Heart left ventricle (tissue), 16 donors: ENCODE measurements around the gene GPR68. TPM values are rescaled to one million over a fixed set of nuclear protein-coding genes. Genes with fewer than 3 reads are reported as not detected.
A peak's percentile ranks its signal among the peaks of the same experiment; 100 is the strongest.

Experiments used
- ATAC-seq, 4 donors: fragments of 200-7000 bp; cut with Tn5 transposase; one replicate each; pipeline ENCODE4 v1.9.1; 2020 to 2022; ENCODE audit warnings: moderate library complexity in 4 of 4, mild to moderate bottlenecking in 3 of 4, moderate number of reproducible peaks in 1 of 4
- DNase-seq, 5 donors: peaks; one replicate each; pipeline ENCODE4 v3.0.0-alpha.2; 2020
- H3K27ac ChIP-seq, 12 donors: fragments of 200-600 bp; sonication (generic) in 4 of 12; one replicate each; pipeline versions ENCODE4 v1.5.0 to v1.8.0; 2016 to 2022; ENCODE audit warnings: mild to moderate bottlenecking in 2 of 12
- H3K27me3 ChIP-seq, 9 donors: fragments of 200-600 bp; sonication (generic) in 2 of 9; one replicate each; pipeline versions ENCODE4 v1.5.1 to v1.8.0; 2016 to 2022; ENCODE audit warnings: mild to moderate bottlenecking in 3 of 9
- H3K36me3 ChIP-seq, 9 donors: fragments of 200-600 bp; sonication (generic) in 2 of 9; one replicate each; pipeline versions ENCODE4 v1.5.0 to v1.8.0; 2018 to 2022; ENCODE audit warnings: mild to moderate bottlenecking in 2 of 9
- H3K4me1 ChIP-seq, 12 donors: fragments of 200-600 bp; sonication (generic) in 4 of 12; one replicate each; pipeline versions ENCODE4 v1.5.0 to v1.8.0; 2016 to 2022; ENCODE audit warnings: mild to moderate bottlenecking in 3 of 12
- H3K4me3 ChIP-seq, 12 donors: fragments of 200-600 bp; sonication (generic) in 4 of 12; one replicate each; pipeline versions ENCODE4 v1.5.0 to v1.8.0; 2017 to 2022; ENCODE audit warnings: mild to moderate bottlenecking in 9 of 12, moderate library complexity in 4 of 12
- H3K9me3 ChIP-seq, 12 donors: fragments of 200-600 bp; sonication (generic) in 4 of 12; one replicate each; pipeline versions ENCODE4 v1.5.0 to v1.8.0; 2016 to 2022; ENCODE audit warnings: mild to moderate bottlenecking in 1 of 12
- CTCF ChIP-seq, 12 donors: fragments of 200-600 bp; sonication (generic) in 4 of 12; IDR thresholded peaks; one replicate each; pipeline versions ENCODE4 v1.5.0 to v1.8.0; 2018 to 2022; ENCODE audit warnings: antibody characterized with exemption in 12 of 12, mild to moderate bottlenecking in 5 of 12
- POLR2A ChIP-seq, 2 donors: fragments of 450-650 bp; IDR thresholded peaks; one replicate each; pipeline ENCODE4 v1.6.1; 2017; ENCODE audit warnings: antibody characterized with exemption in 2 of 2, mild to moderate bottlenecking in 2 of 2, moderate library complexity in 2 of 2
- WGBS, 4 donors: extraction: QIAGEN DNeasy Blood & Tissue Kit in 2 of 4; methylation state at CpG; one replicate each; pipeline versions ENCODE4 v1.1.5 to v1.1.7; 2013 to 2018; 5-methylcytosine and 5-hydroxymethylcytosine counted together
- intact Hi-C, 10 donors: fragments of 100-400 bp; cut with DNase I; formaldehyde crosslinking; loops; one replicate each; pipeline versions ENCODE4 v1.11.1 to v1.14.2; 2022
- polyA plus RNA-seq, 2 donors: library from polyadenylated mRNA; stranded (reverse); fragments of 200-250 nt; gene quantifications; one replicate each; pipeline ENCODE4 v1.2.3, GENCODE V29; 2013
- total RNA-seq, 9 donors: library from RNA; depleted of rRNA in 2 of 9; stranded (reverse); fragments of >200 nt in 2 of 9; fragmentation: NEBNext Ultra II Directional in 3 of 9; extraction: Animal tissue kit (Norgen Biotek cat#: 25700) in 3 of 9; gene quantifications; one replicate each; pipeline versions ENCODE4 v1.1.0 to v1.2.4, GENCODE V29; 2016 to 2023
- donor health status: ischemic (EF 13 %, LVEDD 7.1; RV severe dilation, severe dysfunction).
- donor health status: healthy with polysubstance abuse.
- donor health status: DM: no; HTN: yes; CAD: no.
- donor health status: DM: no; HTN: no; CAD: no.
- donor health status: ischemic (EF 25% LVEDD 6.9; RV normal size, moderate dysfunction).
- donor health status: ischemic (EF 25% LVEDD 5.7; RV mildly dilated, moderate dysfunction).
- donor health status: healthy.
- donor health status: DM: yes; HTN: yes; CAD: no.
- donor health status: ischemic (EF 35%, LVEDD 5.7; RV mildly dilated, moderate dysfunction).
- donor health status: nonischemic (EF 11% LVEDD 7.7; RV severe dilation, severe dysfunction).
- donor health status: DM: yes; HTN: yes; CAD: no.
- donor health status: PGD.
- donor health status: ischemic (EF 29% LVEDD 5.4; RV normal size, mild dysfunction).
- donor health status: nonischemic (EF 23%, LVEDD 6.1; RV moderate dilation, normal function).

GPR68 gene
- total and polyA plus RNA-seq, 11 donors: 0.08 to 2.6 (median 0.59) TPM; not detected in 1

DNA sequence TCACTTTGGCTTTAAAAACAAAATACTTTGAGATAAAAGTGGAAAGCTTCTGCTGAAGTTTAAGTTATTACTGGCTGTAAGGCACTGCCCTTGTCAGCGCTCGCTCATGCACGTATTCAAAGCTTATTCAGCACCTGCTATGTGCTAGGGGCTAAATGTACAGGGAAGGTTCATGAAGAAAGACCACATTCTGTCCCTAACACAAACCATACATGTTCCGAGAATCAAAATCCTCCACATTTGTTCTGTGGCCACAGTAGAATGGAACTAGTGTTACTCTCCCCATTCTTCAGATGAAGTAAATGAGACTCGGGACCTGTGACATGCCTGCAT lies 33.8 kb upstream of the GPR68 start:
- intact Hi-C loops: no loop called here
- no peaks in the 10 kb centered on the region for H3K27me3 ChIP-seq
- H3K4me1 ChIP-seq: peaks cover 0 to under 1% (median 0%) of the 10 kb centered on the region in 12 donors
- no peak overlapping the region for H3K27ac ChIP-seq
- TF ChIP-seq CTCF (IDR thresholded peaks at IDR 0.05): no peak
- TF ChIP-seq POLR2A (IDR thresholded peaks at IDR 0.05): no peak
- DNase-seq (no peak), ATAC-seq (no peak)
- peaks cover 0 to 89% (median 14%) of the 10 kb centered on the region in 9 donors for H3K36me3 ChIP-seq
- 86 to 97% (median 92%) methylated on average over 5 of the region's 5 CpGs for WGBS, 4 donors
- H3K4me3 ChIP-seq: no peak overlapping the region
- peaks cover 0 to 5% (median 0%) of the 10 kb centered on the region in 12 donors for H3K9me3 ChIP-seq

- no peaks in the 10 kb centered on the region for H3K4me1 ChIP-seq
- TF ChIP-seq CTCF (IDR thresholded peaks at IDR 0.05) (no peak), POLR2A (IDR thresholded peaks at IDR 0.05) (no peak)
- intact Hi-C loops: no loop called here
- WGBS, 4 donors: 93 to 95% (median 93%) methylated on average over 30 of the region's 30 CpGs
- no peak overlapping the region for H3K4me3 ChIP-seq
- ATAC-seq: no peak
- peaks cover 0 to 5% (median 0%) of the 10 kb centered on the region in 12 donors for H3K9me3 ChIP-seq
- H3K27ac ChIP-seq: no peak overlapping the region
- peak in 1 of 5 donors; percentile 47 for DNase-seq
- H3K36me3 ChIP-seq: peaks cover 0 to 89% (median 16%) of the 10 kb centered on the region in 9 donors
- H3K27me3 ChIP-seq: no peaks in the 10 kb centered on the region
These were observed 33.3 kb upstream of the GPR68 start for GRCh38 chr14:91277546-91278382.

DNA sequence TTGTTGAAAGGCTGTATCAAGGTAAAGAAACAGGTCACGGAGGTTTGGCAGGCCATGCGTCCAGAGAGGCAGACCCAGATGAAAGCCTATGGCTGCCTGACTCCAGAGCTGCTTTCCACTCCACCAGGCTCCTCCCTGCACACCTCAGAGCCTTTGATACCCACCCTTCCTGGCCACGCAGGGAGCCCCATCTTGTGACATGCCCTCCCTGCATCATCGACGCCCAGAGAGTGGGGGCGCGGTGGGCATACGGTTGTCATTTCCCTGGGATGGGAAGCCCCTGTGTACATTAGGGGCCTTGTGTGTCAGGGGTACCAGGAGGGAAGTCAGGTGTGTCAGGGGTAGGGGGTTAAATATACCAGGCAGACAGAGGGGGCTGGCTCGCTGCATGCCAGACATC lies 30.3 kb upstream of the GPR68 start:
- Histone ChIP-seq H3K4me3 (no peak overlapping the region), H3K36me3 (peaks cover 0 to 72% (median 16%) of the 10 kb centered on the region in 9 donors), H3K27ac (no peak overlapping the region), H3K27me3 (no peaks in the 10 kb centered on the region), H3K9me3 (no peaks in the 10 kb centered on the region), H3K4me1 (peaks cover 0 to 4% (median 1%) of the 10 kb centered on the region in 12 donors)
- WGBS, 4 donors: 92 to 96% (median 94%) methylated on average over 9 of the region's 9 CpGs
- no peak for TF ChIP-seq CTCF (IDR thresholded peaks at IDR 0.05)
- no peak for TF ChIP-seq POLR2A (IDR thresholded peaks at IDR 0.05)
- intact Hi-C loops: no loop called here
- ATAC-seq: no peak
- peak in 1 of 5 donors; percentile 56 for DNase-seq

DNA sequence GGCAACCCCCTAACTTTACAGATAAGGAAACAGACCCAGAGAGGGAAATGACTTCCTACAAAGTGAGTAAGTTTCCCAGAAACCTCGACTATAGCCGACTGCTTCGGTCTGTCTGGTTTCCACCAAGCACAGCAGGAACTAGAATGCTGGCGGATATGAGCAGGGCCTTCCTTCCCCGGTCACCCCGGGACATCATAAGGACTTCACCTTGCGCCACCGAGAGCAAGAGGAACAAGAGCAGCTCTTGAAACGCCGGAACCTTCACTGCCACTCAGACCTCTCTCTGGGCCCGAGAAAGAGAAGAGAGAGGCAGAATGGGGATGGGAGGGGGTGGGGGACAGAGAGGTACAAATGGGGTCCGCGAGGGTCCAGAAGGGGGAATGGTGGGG lies 29.4 kb upstream of the GPR68 start:
- intact Hi-C loops: no loop called here
- TF ChIP-seq POLR2A (IDR thresholded peaks at IDR 0.05) (no peak), CTCF (IDR thresholded peaks at IDR 0.05) (no peak)
- Histone ChIP-seq H3K4me1 (peaks cover 0 to 11% (median 6%) of the 10 kb centered on the region in 12 donors), H3K36me3 (peaks cover 0 to 63% (median 16%) of the 10 kb centered on the region in 9 donors), H3K9me3 (no peaks in the 10 kb centered on the region), H3K4me3 (no peak overlapping the region), H3K27ac (no peak overlapping the region), H3K27me3 (no peaks in the 10 kb centered on the region)
- DNase-seq (peak in 1 of 5 donors; percentile 48), ATAC-seq (no peak)
- 88 to 93% (median 93%) methylated on average over 13 of the region's 13 CpGs for WGBS, 4 donors
